Activated CD4-positive, alpha-beta T cell treated with anti-CD3 and anti-CD28 coated beads, Interleukin-2, amount 50 U/mL, for 24 hours (primary cell): ENCODE measurements around the gene PCYT2.

ENCODE experiments used
- DNase-seq, 2 donors: peaks; one replicate each; pipeline ENCODE4 v3.0.0-alpha.2; 2020; ENCODE audit warnings: low read depth in 1 of 2, low spot score in 1 of 2

Gene PCYT2

DNA sequence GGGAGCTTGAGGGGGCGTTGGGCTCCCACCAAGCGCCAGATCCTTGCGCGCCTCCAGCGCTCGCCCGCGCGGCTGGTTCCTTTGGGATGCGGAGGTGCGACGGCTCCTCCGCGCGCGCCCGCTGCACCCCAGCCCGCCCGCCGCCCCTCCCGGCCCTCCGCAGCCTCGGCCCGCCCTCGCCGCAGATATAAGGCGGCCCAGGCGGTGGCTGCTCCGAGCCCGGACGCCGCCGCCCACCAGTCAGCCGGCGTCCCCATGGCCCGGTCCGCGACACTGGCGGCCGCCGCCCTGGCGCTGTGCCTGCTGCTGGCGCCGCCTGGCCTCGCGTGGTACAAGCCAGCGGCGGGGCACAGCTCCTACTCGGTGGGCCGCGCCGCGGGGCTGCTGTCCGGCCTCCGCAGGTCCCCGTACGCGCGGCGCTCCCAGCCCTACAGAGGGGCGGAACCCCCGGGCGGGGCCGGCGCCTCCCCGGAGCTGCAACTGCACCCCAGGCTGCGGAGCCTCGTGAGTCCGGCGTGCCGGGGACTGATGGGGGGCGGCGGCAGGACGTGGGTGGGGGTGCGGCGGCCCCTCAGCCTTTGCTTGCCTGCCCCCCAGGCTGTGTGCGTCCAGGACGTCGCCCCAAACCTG lies 9.1 kb downstream of the PCYT2 start, which contains the start of gene NPB:
TSS of gene NPB (plus strand) at position 216 of the 630 bp plus-strand sequence. CDS start at position 256, 40 bp downstream.
- DNase-seq = no peak

GRCh38 chr17:81901167-81902022 lies 9.8 kb downstream of the PCYT2 start:
- DNase-seq = no peak

DNA sequence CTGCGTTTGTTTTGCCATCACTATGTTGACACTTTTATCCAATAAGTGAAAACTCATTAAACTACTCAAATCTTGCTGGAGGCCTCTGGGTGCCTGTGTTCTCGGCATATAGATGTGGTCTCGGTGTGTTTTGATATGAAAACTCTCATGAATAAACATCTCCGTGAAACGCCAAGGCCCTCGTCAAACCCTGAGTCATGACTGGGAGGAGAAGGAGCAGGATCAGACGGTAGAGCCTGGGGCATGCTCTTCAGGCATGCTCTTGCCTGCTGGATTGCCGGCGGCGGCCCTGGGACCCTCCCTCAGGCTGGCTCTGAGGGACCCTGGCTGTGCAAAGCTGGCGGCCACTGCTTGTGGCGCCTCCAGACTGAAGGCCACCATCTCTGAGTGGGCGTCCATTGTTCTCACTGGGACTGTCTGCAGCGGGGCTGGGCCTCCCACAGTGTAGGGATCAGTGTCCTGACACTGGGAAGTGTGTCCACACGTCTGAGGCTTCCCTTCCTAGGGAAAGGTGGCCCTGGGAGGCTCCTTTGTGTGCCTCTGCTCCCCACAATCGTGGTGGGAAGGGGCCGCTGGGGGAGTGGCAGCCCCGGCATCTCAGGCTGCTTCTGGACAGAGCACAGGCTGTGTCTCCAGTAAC lies 10.9 kb downstream of the PCYT2 start:
- no peak for DNase-seq

GRCh38 chr17:81899514-81900166 lies 11.6 kb downstream of the PCYT2 start:
- no peak for DNase-seq

GRCh38 chr17:81898885-81899284 lies 12.3 kb downstream of the PCYT2 start:
- DNase-seq = no peak

DNA sequence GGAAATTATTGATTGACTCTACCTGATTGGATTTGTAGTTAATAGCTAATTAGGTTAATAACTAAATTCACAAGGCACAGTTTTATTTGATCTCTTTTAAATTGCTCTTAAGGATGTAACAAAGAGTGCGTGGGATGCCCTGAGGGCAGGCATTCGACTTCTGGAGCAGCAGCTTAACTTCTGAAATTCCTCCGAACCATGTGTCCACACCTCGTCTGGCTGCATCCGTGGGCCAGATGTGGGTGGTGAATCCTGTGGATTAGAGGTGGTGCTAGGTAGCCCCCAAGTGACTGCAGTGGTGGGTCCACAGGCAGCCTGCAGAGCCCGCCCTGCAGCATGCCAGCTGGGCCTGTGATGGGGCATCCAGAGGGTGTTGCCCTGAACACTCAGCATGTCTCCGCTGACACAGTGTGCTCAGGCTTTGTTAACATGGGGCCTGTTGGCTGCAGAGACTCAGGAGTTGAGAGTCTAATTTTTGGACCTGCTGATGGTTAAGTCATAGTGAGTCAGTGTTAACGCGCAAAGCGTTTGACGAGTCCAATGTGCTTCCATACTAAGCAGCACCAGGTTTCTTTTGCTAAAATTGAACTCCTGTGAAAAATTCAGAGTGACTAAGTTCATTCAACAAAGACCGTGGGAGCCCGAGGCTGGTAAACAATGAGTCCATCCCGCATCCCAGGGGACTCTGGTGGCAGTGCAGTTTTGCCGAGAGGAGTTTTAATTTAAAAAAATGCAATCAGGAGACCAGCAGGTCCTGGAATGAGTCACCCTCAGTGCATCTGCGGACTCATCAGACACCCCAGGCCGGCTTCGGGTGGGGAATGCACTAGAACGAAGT lies 13.0 kb downstream of the PCYT2 start:
- DNase-seq = no peak

DNA sequence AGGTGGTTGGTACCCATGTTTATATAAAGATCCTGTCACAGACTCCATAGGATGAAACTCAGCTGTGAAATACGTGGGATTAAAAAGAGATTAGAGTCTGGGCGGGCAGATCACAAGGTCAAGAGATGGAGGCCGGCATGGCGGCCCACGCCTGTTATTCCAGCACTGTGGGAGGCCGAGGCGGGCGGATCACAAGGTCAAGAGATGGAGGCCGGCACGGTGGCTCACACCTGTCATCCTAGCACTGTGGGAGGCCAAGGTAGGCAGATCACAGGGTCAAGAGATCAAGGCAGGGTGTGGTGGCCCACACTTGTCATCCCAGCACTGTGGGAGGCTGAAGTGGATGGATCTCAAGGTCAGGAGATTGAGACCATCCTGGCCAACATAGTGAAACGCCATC lies 15.8 kb downstream of the PCYT2 start:
- DNase-seq = no peak

DNA sequence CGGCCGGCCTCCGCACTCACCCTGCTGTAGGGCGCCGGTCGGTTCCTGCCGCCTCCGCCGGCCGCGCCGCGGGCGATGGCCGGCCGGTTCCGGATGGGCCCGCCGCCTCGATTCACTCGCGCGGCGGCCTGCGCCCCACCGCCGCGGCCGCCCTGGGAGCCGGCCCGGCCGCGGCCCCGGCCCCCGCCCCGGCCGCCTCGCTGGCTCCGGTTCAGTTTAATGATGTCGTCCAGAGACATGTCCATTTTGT lies 20.0 kb downstream of the PCYT2 start:
- no peak for DNase-seq

DNA sequence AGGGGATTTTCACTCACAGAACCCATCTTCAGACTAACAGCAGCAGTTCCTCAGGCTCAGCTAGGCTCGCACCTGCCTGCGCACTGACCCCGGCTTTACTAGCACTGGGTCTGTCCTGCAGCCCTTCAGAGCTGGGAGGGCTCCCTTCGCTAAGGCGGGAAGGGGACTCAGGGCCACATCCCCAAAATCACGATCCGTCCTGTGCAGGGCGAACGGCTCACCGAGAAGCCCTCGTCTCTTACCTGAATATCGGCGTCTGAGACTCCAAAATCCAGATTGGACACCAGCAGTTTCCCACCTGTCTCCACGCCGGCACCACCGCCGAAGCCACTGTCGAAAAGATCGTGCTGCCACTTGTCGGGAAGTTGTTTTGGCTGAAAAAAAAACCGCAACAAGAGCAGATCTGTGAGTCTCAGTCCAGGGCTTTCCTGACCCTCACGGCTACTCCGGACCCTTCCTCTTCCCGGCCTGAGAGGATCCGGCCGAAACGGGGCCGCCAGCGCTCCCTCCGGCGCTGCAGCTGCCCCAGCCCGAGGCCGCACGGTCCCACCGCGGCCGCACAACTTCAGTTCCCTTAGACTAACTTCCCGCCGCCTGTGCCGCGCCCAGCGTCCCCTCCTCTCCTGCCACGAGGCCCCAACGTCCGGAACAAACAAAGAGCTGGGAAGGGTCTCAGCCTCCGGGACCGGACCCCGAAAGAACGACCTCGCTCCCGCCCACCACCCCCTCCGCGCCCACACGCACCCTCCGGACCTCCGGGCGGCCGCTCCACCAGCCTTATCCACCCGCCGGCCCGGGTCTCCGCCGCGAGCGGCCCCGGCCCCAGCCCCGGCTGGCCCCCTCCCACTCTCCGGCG lies 20.5 kb downstream of the PCYT2 start:
- DNase-seq = no peak

- DNase-seq = no peak
These were observed 21.6 kb downstream of the PCYT2 start for GRCh38 chr17:81889602-81890001.

GRCh38 chr17:81888988-81889595 lies 22.1 kb downstream of the PCYT2 start:
- DNase-seq = no peak

DNA sequence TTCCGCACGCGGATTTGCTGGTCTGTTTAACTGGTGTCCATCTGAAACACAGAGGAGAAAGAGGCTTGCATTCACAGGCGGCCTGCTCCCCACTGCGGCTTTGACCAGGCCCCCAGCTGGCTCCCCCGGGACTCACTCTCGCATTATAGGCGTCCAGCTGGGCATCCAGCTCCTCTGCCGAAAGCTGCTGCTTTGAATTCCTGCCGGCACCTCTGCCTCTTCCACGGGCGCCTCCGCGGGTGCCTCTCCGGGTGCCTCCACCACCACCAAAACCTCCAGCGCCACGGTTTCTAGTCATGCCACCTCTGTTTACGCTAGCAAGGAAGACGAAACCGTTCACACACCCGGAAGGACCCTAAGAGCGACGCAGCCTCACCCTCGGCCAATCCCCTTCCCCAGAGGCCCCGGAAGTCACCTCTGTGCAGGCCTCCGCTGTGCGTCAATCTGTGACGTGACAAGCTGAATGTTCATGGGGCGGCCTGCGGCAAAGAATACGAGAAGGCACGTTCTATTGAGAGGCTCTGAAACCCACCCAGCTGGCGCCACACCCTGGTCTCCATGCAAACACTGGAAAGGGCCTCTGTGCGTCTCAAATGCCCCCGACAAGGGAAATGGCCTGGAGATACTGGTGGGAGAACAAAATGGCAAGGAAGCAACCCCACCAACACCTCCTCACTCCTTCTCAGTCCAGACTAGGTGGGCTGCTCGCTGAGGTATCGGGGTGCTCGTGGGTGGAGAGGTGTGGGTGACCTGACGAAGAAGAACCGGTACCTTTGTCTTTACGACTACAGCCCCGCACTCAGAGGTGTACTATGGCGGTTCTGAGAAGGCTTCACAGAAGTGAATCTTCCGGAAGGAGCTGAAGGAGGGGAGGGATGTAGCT lies 22.9 kb downstream of the PCYT2 start:
- no peak for DNase-seq

- no peak for DNase-seq
These were observed 25.2 kb downstream of the PCYT2 start for GRCh38 chr17:81885869-81886548.

- DNase-seq = no peak
These were observed 25.7 kb downstream of the PCYT2 start for GRCh38 chr17:81885454-81885853.

DNA sequence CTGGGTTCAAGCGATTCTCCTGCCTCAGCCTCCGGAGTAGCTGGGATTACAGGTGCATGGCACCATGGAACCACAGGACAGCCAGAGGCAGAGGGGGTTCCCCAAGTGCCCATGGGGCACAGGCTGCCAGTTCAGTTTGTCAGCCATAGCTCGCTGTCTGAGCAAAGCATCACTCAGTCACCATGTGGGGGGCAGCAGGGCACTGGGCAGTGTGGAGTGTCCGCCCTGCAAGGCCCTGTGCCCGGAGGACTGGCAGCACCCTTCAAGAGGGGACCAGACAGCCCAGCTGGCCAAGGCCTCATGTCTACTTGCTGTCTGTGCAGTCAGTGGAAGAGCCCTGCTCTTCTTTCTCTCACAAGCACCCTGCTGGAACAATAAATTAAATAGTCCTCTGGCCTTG lies 26.2 kb downstream of the PCYT2 start:
- no peak for DNase-seq

- DNase-seq = no peak
These were observed 26.7 kb downstream of the PCYT2 start for GRCh38 chr17:81884520-81884919.

GRCh38 chr17:81879121-81879520 lies 32.1 kb downstream of the PCYT2 start:
- no peak for DNase-seq

- DNase-seq = no peak
These were observed 32.9 kb downstream of the PCYT2 start for GRCh38 chr17:81878294-81878693.
